Measurements from ENCODE around the gene BDKRB1. TPM values are rescaled to one million over a fixed set of nuclear protein-coding genes. Genes with fewer than 3 reads are reported as not detected.

BDKRB1 gene
- total and polyA plus RNA-seq, 2 donors (not counting 3 experiments of a cell fraction or from before 2014, with no cell fraction given): not detected

GRCh38 chr14:96285667-96286066 lies 29.7 kb downstream of the BDKRB1 start:
- Histone ChIP-seq H3K4me1 (ENCODE audit: control insufficient read depth, extremely low read depth, insufficient read depth, low read length) (no peaks in the 10 kb centered on the region), H3K9me1 (replicated peaks; ENCODE audit: control insufficient read depth, extremely low read depth, insufficient read depth, low read length) (no peaks in the 10 kb centered on the region), H3K36me3 (ENCODE audit: control insufficient read depth in 2 of 2, extremely low read depth in 1 of 2, insufficient read depth in 2 of 2, low read length in 2 of 2) (peaks cover 0 to 5% of the 10 kb centered on the region in 2 experiments), H2AFZ (ENCODE audit: low read depth, low read length) (no peak overlapping the region), H3K9me3 (replicated peaks; ENCODE audit: control insufficient read depth, insufficient read depth, low read length) (no peaks in the 10 kb centered on the region), H4K20me1 (replicated peaks; ENCODE audit: control insufficient read depth, extremely low read depth, insufficient read depth, low read length) (no peaks in the 10 kb centered on the region), H3K4me3 (replicated peaks in 1 of 3; ENCODE audit: insufficient read depth in 1 of 3, low read depth in 1 of 3, low read length in 3 of 3) (no peak overlapping the region), H3K79me2 (ENCODE audit: control insufficient read depth, insufficient read depth, low read length) (no peaks in the 10 kb centered on the region), H3K27me3 (ENCODE audit: control insufficient read depth in 2 of 2, insufficient read depth in 2 of 2, low read length in 2 of 2) (no peaks in the 10 kb centered on the region), H3K9ac (replicated peaks; ENCODE audit: extremely low read depth, insufficient read depth, low read length) (no peak overlapping the region), H3K27ac (ENCODE audit: insufficient read depth, low read depth, low read length) (no peak overlapping the region), H3K4me2 (ENCODE audit: insufficient read depth, low read length) (no peak overlapping the region)
- BruUV-seq (replicated peaks): no TSS peak
- CTCF ChIA-PET: interaction anchor here (1.1 to 4.4 kb wide), 4 partner anchors 11 to 138 kb away, joined by 3 to 24 read pairs (median 4); no protein-coding TSS in a partner anchor
- dilution Hi-C loops (cut with MboI; ENCODE audit: extremely low pct_ligation_motif_present, low sequenced_read_pairs) (no loop called here), intact Hi-C loops (cut with micrococcal nuclease) (no loop called here)
- TF ChIP-seq GATA2 (IDR thresholded peaks at IDR 0.05; ENCODE audit: insufficient read depth, insufficient read length, low read depth, low read length): no peak
- no peak for TF ChIP-seq EZH2 (IDR thresholded peaks at IDR 0.05; ENCODE audit: borderline replicate concordance, low read depth, low read length, severe bottlenecking)
- no peak for DNase-seq (ENCODE audit: low read depth, low spot score)
- no peak for FAIRE-seq
- POLR2A ChIA-PET: no interaction called here

GRCh38 chr14:96286251-96286650 lies 30.2 kb downstream of the BDKRB1 start:
- Histone ChIP-seq H3K9me3 (replicated peaks; ENCODE audit: control insufficient read depth, insufficient read depth, low read length) (no peaks in the 10 kb centered on the region), H3K4me1 (ENCODE audit: control insufficient read depth, extremely low read depth, insufficient read depth, low read length) (no peaks in the 10 kb centered on the region), H3K9me1 (replicated peaks; ENCODE audit: control insufficient read depth, extremely low read depth, insufficient read depth, low read length) (no peaks in the 10 kb centered on the region), H4K20me1 (replicated peaks; ENCODE audit: control insufficient read depth, extremely low read depth, insufficient read depth, low read length) (no peaks in the 10 kb centered on the region), H3K9ac (replicated peaks; ENCODE audit: extremely low read depth, insufficient read depth, low read length) (no peak overlapping the region), H2AFZ (ENCODE audit: low read depth, low read length) (no peak overlapping the region), H3K4me3 (replicated peaks in 1 of 3; ENCODE audit: insufficient read depth in 1 of 3, low read depth in 1 of 3, low read length in 3 of 3) (no peak overlapping the region), H3K27me3 (ENCODE audit: control insufficient read depth in 2 of 2, insufficient read depth in 2 of 2, low read length in 2 of 2) (no peaks in the 10 kb centered on the region), H3K36me3 (ENCODE audit: control insufficient read depth in 2 of 2, extremely low read depth in 1 of 2, insufficient read depth in 2 of 2, low read length in 2 of 2) (peaks cover 0 to 5% of the 10 kb centered on the region in 2 experiments), H3K4me2 (ENCODE audit: insufficient read depth, low read length) (no peak overlapping the region), H3K79me2 (ENCODE audit: control insufficient read depth, insufficient read depth, low read length) (no peaks in the 10 kb centered on the region), H3K27ac (ENCODE audit: insufficient read depth, low read depth, low read length) (no peak overlapping the region)
- dilution Hi-C loops (cut with MboI; ENCODE audit: extremely low pct_ligation_motif_present, low sequenced_read_pairs) (no loop called here), intact Hi-C loops (cut with micrococcal nuclease) (no loop called here)
- DNase-seq (ENCODE audit: low read depth, low spot score): no peak
- TF ChIP-seq POLR2AphosphoS5 (IDR thresholded peaks at IDR 0.05; ENCODE audit: insufficient read depth, low read depth, low read length) (no peak), JUN (IDR thresholded peaks at IDR 0.05; ENCODE audit: borderline replicate concordance, insufficient read depth, insufficient read length, low read depth) (no peak), MYC (IDR thresholded peaks at IDR 0.05; ENCODE audit: low read depth, low read length) (no peak), FOS (IDR thresholded peaks at IDR 0.05; ENCODE audit: borderline replicate concordance, insufficient read depth, low read length) (no peak), CTCF (IDR thresholded peaks at IDR 0.05; ENCODE audit: extremely low read depth in 1 of 2, insufficient read depth in 1 of 2, low read depth in 1 of 2, low read length in 2 of 2) (no peak), EZH2 (IDR thresholded peaks at IDR 0.05; ENCODE audit: borderline replicate concordance, low read depth, low read length, severe bottlenecking) (no peak), GATA2 (IDR thresholded peaks at IDR 0.05; ENCODE audit: insufficient read depth, insufficient read length, low read depth, low read length) (no peak), MAX (IDR thresholded peaks at IDR 0.05; ENCODE audit: insufficient read depth, insufficient read length) (no peak), POLR2A (IDR thresholded peaks at IDR 0.05; ENCODE audit: low read depth, low read length) (no peak)
- no TSS peak for BruUV-seq (replicated peaks)
- FAIRE-seq: no peak
- POLR2A ChIA-PET: no interaction called here
- CTCF ChIA-PET: interaction anchor here (0.9 to 4.4 kb wide), 5 partner anchors 9 to 138 kb away, joined by 3 to 24 read pairs (median 4); no protein-coding TSS in a partner anchor
